IMR-90 (cell line): ENCODE data around the gene FNDC5. TPM values are rescaled to one million over a fixed set of nuclear protein-coding genes. Genes with fewer than 3 reads are reported as not detected.

Experiments used
- ATAC-seq: fragments of 200-7000 bp; cut with Tn5 transposase; 2 replicates; pipeline ENCODE4 v1.9.1; 2020; ENCODE audit warnings: low read depth, mild to moderate bottlenecking, moderate library complexity
- BruUV-seq: library from RNA; stranded (reverse); fragments of 400-500 nt; replicated peaks from 2 replicates; lab custom pipeline; 2021; lab: Mats Ljungman, UMichigan
- CTCF ChIA-PET: fragments of 300-600 bp; formaldehyde crosslinking; extraction: SDS; loops from one replicate; lab custom pipeline; 2021; ENCODE audit warnings: antibody characterized with exemption; lab: Yijun Ruan, JAX
- POLR2A ChIA-PET: fragments of 300-600 bp; sonication (Branson Sonifier 250); formaldehyde crosslinking; loops from one replicate; lab custom pipeline; 2022; ENCODE audit warnings: antibody characterized with exemption; ENCODE audit not compliant: unreplicated experiment; lab: Charles Lee
- DNase-seq: peaks from one replicate; pipeline ENCODE4 v3.0.0; 2013
- H2AFZ ChIP-seq: replicated peaks from 2 replicates; pipeline ENCODE3; 2013; ENCODE audit warnings: low read length, mild to moderate bottlenecking; ENCODE audit not compliant: poor library complexity
- H2AK5ac ChIP-seq: 2 replicates; pipeline ENCODE4 v1.6.1; 2013; ENCODE audit warnings: low read depth, low read length, inconsistent platforms
- H2AK9ac ChIP-seq: replicated peaks from 2 replicates; pipeline ENCODE3; 2013; ENCODE audit warnings: mild to moderate bottlenecking, low read depth, low read length, moderate library complexity; ENCODE audit not compliant: poor library complexity
- H2BK120ac ChIP-seq: 2 replicates; pipeline ENCODE4 v1.6.1; 2013; ENCODE audit warnings: low read depth, low read length, inconsistent platforms
- H2BK15ac ChIP-seq: 3 replicates; pipeline ENCODE4 v1.6.1; 2013; ENCODE audit warnings: low read depth, low read length, inconsistent platforms
- H2BK20ac ChIP-seq: 2 replicates; pipeline ENCODE4 v1.6.1; 2013; ENCODE audit warnings: low read depth, mild to moderate bottlenecking, inconsistent platforms, low read length, moderate library complexity
- H2BK5ac ChIP-seq: 2 replicates; pipeline ENCODE4 v1.6.1; 2013; ENCODE audit warnings: mild to moderate bottlenecking, low read depth, low read length, inconsistent platforms; ENCODE audit not compliant: poor library complexity, severe bottlenecking
- H3K14ac ChIP-seq: replicated peaks from 2 replicates; pipeline ENCODE4 v1.6.1; 2013; ENCODE audit warnings: low read depth, low read length, inconsistent platforms
- H3K18ac ChIP-seq: 2 replicates; pipeline ENCODE4 v1.6.1; 2013; ENCODE audit warnings: low read depth, low read length, control low read depth
- H3K23ac ChIP-seq: 2 replicates; pipeline ENCODE4 v1.6.1; 2013; ENCODE audit warnings: low read depth, low read length, inconsistent platforms
- H3K27ac ChIP-seq: 2 replicates; pipeline ENCODE4 v1.5.1; 2013; ENCODE audit warnings: mild to moderate bottlenecking, control low read depth, low read length; ENCODE audit not compliant: insufficient read depth
- H3K27me3 ChIP-seq: 2 replicates; pipeline ENCODE4 v1.6.1; 2013; ENCODE audit warnings: low read length; ENCODE audit not compliant: control insufficient read depth, insufficient read depth
- H3K36me3 ChIP-seq: 2 replicates; pipeline ENCODE4 v1.6.1; 2013; ENCODE audit warnings: low read length, mixed read lengths; ENCODE audit not compliant: control insufficient read depth, insufficient read depth
- H3K4ac ChIP-seq: 2 replicates; pipeline ENCODE4 v1.6.1; 2013; ENCODE audit warnings: low read depth, low read length, inconsistent platforms
- H3K4me1 ChIP-seq: 2 replicates; pipeline ENCODE4 v1.6.1; 2013; ENCODE audit warnings: low read length, mixed read lengths; ENCODE audit not compliant: control insufficient read depth, insufficient read depth
- H3K4me2 ChIP-seq: 2 replicates; pipeline ENCODE4 v1.6.1; 2013; ENCODE audit warnings: low read depth, mild to moderate bottlenecking, control low read depth, low read length, moderate library complexity
- H3K4me3 ChIP-seq: 2 replicates; pipeline ENCODE4 v1.5.1; 2013; ENCODE audit warnings: low read depth, mild to moderate bottlenecking, control low read depth, low read length, moderate library complexity; ENCODE audit not compliant: insufficient read depth
- H3K56ac ChIP-seq: 2 replicates; pipeline ENCODE4 v1.6.1; 2013; ENCODE audit warnings: low read length, inconsistent platforms; ENCODE audit not compliant: insufficient read depth; ENCODE audit errors: extremely low read depth
- H3K79me1 ChIP-seq, 2 experiments: 2 replicates each; pipeline ENCODE4 v1.6.1; 2013; ENCODE audit warnings: low read length in 2 of 2, inconsistent platforms in 1 of 2, low read depth in 1 of 2
- H3K9ac ChIP-seq: 2 replicates; pipeline ENCODE4 v1.6.1; 2013; ENCODE audit warnings: low read depth, low read length, control low read depth
- H3K9me1 ChIP-seq: 2 replicates; pipeline ENCODE4 v1.6.1; 2013; ENCODE audit warnings: low read length, inconsistent platforms; ENCODE audit not compliant: insufficient read depth
- H3K9me3 ChIP-seq: 2 replicates; pipeline ENCODE4 v1.6.1; 2013; ENCODE audit warnings: low read length; ENCODE audit not compliant: control insufficient read depth, insufficient read depth
- H4K20me1 ChIP-seq: 2 replicates; pipeline ENCODE4 v1.6.1; 2013; ENCODE audit warnings: low read length, inconsistent platforms; ENCODE audit not compliant: insufficient read depth
- H4K5ac ChIP-seq: 2 replicates; pipeline ENCODE4 v1.6.1; 2013; ENCODE audit warnings: mild to moderate bottlenecking, low read depth, low read length, control low read depth
- H4K8ac ChIP-seq, 2 experiments: 2 replicates each; pipeline ENCODE4 v1.6.1; 2013; ENCODE audit warnings: low read depth in 2 of 2, low read length in 2 of 2, control low read depth in 1 of 2, inconsistent platforms in 1 of 2
- H4K91ac ChIP-seq: 2 replicates; pipeline ENCODE4 v1.6.1; 2013; ENCODE audit warnings: low read depth, low read length, inconsistent platforms; ENCODE audit not compliant: insufficient read depth
- CEBPB ChIP-seq: IDR thresholded peaks from 2 replicates; pipeline ENCODE4 v1.6.1; 2012; ENCODE audit warnings: low read depth, low read length, improper control_type of control experiment
- CHD1 ChIP-seq: IDR thresholded peaks from 2 replicates; pipeline ENCODE4 v1.6.1; 2012; ENCODE audit warnings: low read depth, low read length, improper control_type of control experiment
- CTCF ChIP-seq: conservative IDR thresholded peaks from 2 replicates; pipeline ENCODE4 v1.5.1; 2012; ENCODE audit warnings: mild to moderate bottlenecking, low read depth, low read length, improper control_type of control experiment
- ELK1 ChIP-seq: fragments of 150-350 bp; IDR thresholded peaks from 2 replicates; pipeline ENCODE4 v1.6.1; 2016; ENCODE audit warnings: low read depth, mild to moderate bottlenecking, low read length, moderate library complexity, borderline replicate concordance
- FOS ChIP-seq: fragments of 150-350 bp; IDR thresholded peaks from 2 replicates; pipeline ENCODE4 v1.6.1; 2016; ENCODE audit warnings: low read depth, low read length
- MAZ ChIP-seq: IDR thresholded peaks from 2 replicates; pipeline ENCODE4 v1.6.1; 2012; ENCODE audit warnings: low read depth, mild to moderate bottlenecking, low read length, improper control_type of control experiment, moderate library complexity, borderline replicate concordance
- MXI1 ChIP-seq: IDR thresholded peaks from 2 replicates; pipeline ENCODE4 v1.6.1; 2012; ENCODE audit warnings: low read depth, mild to moderate bottlenecking, low read length, moderate library complexity, borderline replicate concordance
- RAD21 ChIP-seq: IDR thresholded peaks from 2 replicates; pipeline ENCODE4 v1.6.1; 2012; ENCODE audit warnings: low read length, improper control_type of control experiment
- RCOR1 ChIP-seq: IDR thresholded peaks from 2 replicates; pipeline ENCODE4 v1.6.1; 2012; ENCODE audit warnings: mild to moderate bottlenecking, low read length, improper control_type of control experiment; ENCODE audit not compliant: insufficient replicate concordance
- RFX5 ChIP-seq: IDR thresholded peaks from 2 replicates; pipeline ENCODE4 v1.8.0; 2012; ENCODE audit warnings: low read depth, mild to moderate bottlenecking, low read length, moderate library complexity
- USF2 ChIP-seq: fragments of 150-350 bp; IDR thresholded peaks from 2 replicates; pipeline ENCODE4 v1.6.1; 2017; ENCODE audit warnings: mild to moderate bottlenecking, antibody characterized with exemption, low read length, low read depth
- WGBS, 2 experiments: methylation state at CpG; one replicate each; pipeline versions ENCODE4 v1.1.5 to v1.1.7; 2013; ENCODE audit warnings: missing lambda C conversion rate in 2 of 2; ENCODE audit not compliant: insufficient read length in 1 of 2; ENCODE audit errors: extremely low coverage in 2 of 2; 5-methylcytosine and 5-hydroxymethylcytosine counted together
- dilution Hi-C: fragments of 300-500 bp; cut with HindIII; formaldehyde crosslinking; loops from one replicate; pipeline ENCODE4 v1.14.3; 2018; ENCODE audit warnings: low sequenced_read_pairs; ENCODE audit not compliant: unreplicated experiment
- in situ Hi-C: fragments of 300-500 bp; cut with MboI; formaldehyde crosslinking; loops from 3 replicates; pipeline ENCODE4 v1.14.3; 2019; ENCODE audit warnings: low sequenced_read_pairs, inconsistent platforms, mixed read lengths
- intact Hi-C: fragments of 100-400 bp; cut with micrococcal nuclease; formaldehyde crosslinking; loops from 2 replicates; pipeline ENCODE4 v1.10.0; 2022
- polyA plus RNA-seq, 3 experiments: library from polyadenylated mRNA; depleted of rRNA; stranded (reverse); fragments of >200 nt; gene quantifications; 2 replicates each; pipeline ENCODE4 v1.2.3, GENCODE V29; 2012; ENCODE audit warnings: low replicate concordance in 1 of 3
- total RNA-seq: library from RNA; depleted of rRNA; stranded (reverse); fragments of >200 nt; gene quantifications from 2 replicates; pipeline ENCODE4 v1.2.3, GENCODE V29; 2012

Gene FNDC5
- total and polyA plus RNA-seq, 2 of the 4 experiments (the other 2 are of a cell fraction), result 1.2 to 1.6 TPM

GRCh38 chr1:32869923-32870614, 643 bp downstream of the FNDC5 start:
- ChIA-PET POLR2A (no interaction called here), CTCF (no interaction called here)
- no peaks in the 10 kb centered on the region for H3K9me1 ChIP-seq
- peak overlapping the region; percentile 49; the same call in 1 of the 2 replicates for H3K9ac ChIP-seq
- H3K23ac ChIP-seq, result no peak overlapping the region
- H3K14ac ChIP-seq, result no peak overlapping the region
- no peak overlapping the region for H2AK5ac ChIP-seq
- H2BK5ac ChIP-seq, result no peak overlapping the region
- dilution Hi-C loops, result no loop called here
- 53% methylated on average over 6 of the region's 16 CpGs; no CpG with 5 or more reads in 1 of the 2 experiments for WGBS, 2 experiments
- no peak overlapping the region for H2BK20ac ChIP-seq
- H3K9me3 ChIP-seq, result no peaks in the 10 kb centered on the region
- peak overlapping the region; percentile 72 for H2AFZ ChIP-seq
- TF ChIP-seq CTCF, result no peak
- TF ChIP-seq MXI1, result no peak
- TF ChIP-seq USF2, result no peak
- TF ChIP-seq RFX5, result no peak
- no peak for TF ChIP-seq CEBPB
- no peak for TF ChIP-seq CHD1
- TF ChIP-seq MAZ, result no peak
- no peak for TF ChIP-seq RCOR1
- no peak for TF ChIP-seq RAD21
- TF ChIP-seq FOS, result no peak
- no peak for TF ChIP-seq ELK1
- BruUV-seq, result no TSS peak
- H3K27ac ChIP-seq, result no peak overlapping the region
- no peak overlapping the region for H4K5ac ChIP-seq
- H3K79me1 ChIP-seq, result no peaks in the 10 kb centered on the region
- DNase-seq (no peak), ATAC-seq (no peak)
- H4K20me1 ChIP-seq, result peaks cover 12% of the 10 kb centered on the region
- intact Hi-C loops, result no loop called here
- H3K4me1 ChIP-seq, result peaks cover 4% of the 10 kb centered on the region; the same call in 1 of the 2 replicates
- peaks cover 15% of the 10 kb centered on the region for H3K27me3 ChIP-seq
- no peak overlapping the region for H4K91ac ChIP-seq
- in situ Hi-C loops, result no loop called here
- no peak overlapping the region for H2BK120ac ChIP-seq
- peak overlapping the region; percentile 77 for H2AK9ac ChIP-seq
- no peak overlapping the region for H4K8ac ChIP-seq
- H3K18ac ChIP-seq, result no peak overlapping the region
- H3K4me2 ChIP-seq, result peak overlapping the region; percentile 78
- no peak overlapping the region for H3K4ac ChIP-seq
- no peak overlapping the region for H2BK15ac ChIP-seq
- peak overlapping the region; percentile 22; the same call in 1 of the 2 replicates for H3K4me3 ChIP-seq
- peaks cover 1% of the 10 kb centered on the region; the same call in 1 of the 2 replicates for H3K36me3 ChIP-seq
- H3K56ac ChIP-seq, result no peak overlapping the region
